Fibroblast of lung (primary cell): ENCODE data around the gene GREM2.

ENCODE experiments used
- CTCF ChIP-seq, 2 donors: IDR thresholded peaks in 1 of 2; conservative IDR thresholded peaks in 1 of 2; 1 replicate in 1 of 2; 2 replicates in 1 of 2; pipeline ENCODE4 v1.5.1; 2011 to 2012; ENCODE audit warnings: low read length in 2 of 2, control low read depth in 1 of 2, inconsistent platforms in 1 of 2, low read depth in 1 of 2, mild to moderate bottlenecking in 1 of 2
- EZH2 ChIP-seq: IDR thresholded peaks from 2 replicates; pipeline ENCODE4 v1.5.1; 2012; ENCODE audit warnings: low read length, control low read depth, mild to moderate bottlenecking; ENCODE audit errors: missing control alignments

GRCh38 chr1:240501115-240501514, 110.8 kb downstream of the GREM2 start:
- TF ChIP-seq CTCF (conservative IDR thresholded peaks at IDR 0.05 in 1 of 2, IDR thresholded peaks at IDR 0.05 in 1 of 2; ENCODE audit: low read depth in 1 of 2, low read length in 2 of 2) = no peak
- no peak for TF ChIP-seq EZH2
